ENCODE data around the gene UNC119. TPM values are rescaled to one million over a fixed set of nuclear protein-coding genes. Genes with fewer than 3 reads are reported as not detected.

The UNC119 gene
- total and polyA plus RNA-seq, 2 of the 13 experiments (the other 11 are each of a cell fraction or from before 2014, with no cell fraction given) = 10.4 to 63.1 TPM

GRCh38 chr17:28547623-28548416 is 4.6 kb downstream of the UNC119 start (continued):
- TF ChIP-seq ZNF280B (CRISPR knock-in tag; IDR thresholded peaks at IDR 0.05; ENCODE audit: borderline replicate concordance) (no peak), SNAI1 (CRISPR knock-in tag; IDR thresholded peaks at IDR 0.05; ENCODE audit: borderline replicate concordance) (no peak), FOXJ3 (CRISPR knock-in tag; IDR thresholded peaks at IDR 0.05; ENCODE audit: borderline replicate concordance) (no peak), TCF12 (IDR thresholded peaks at IDR 0.05) (no peak), TCF12 (CRISPR knock-in tag; IDR thresholded peaks at IDR 0.05) (no peak), HMGXB4 (CRISPR knock-in tag; IDR thresholded peaks at IDR 0.05; ENCODE audit: borderline replicate concordance in 1 of 2, low read depth in 1 of 2) (0 out of 4 replicates have a peak, but pooled peaks of 1 of the 2 experiments have one; percentile 23), SKI (IDR thresholded peaks at IDR 0.05; ENCODE audit: partially characterized antibody) (no peak), SALL1 (CRISPR knock-in tag; IDR thresholded peaks at IDR 0.05) (0 out of 2 replicates have a peak, but pooled peaks have one; percentile 10)
